AG10803 (cell line): ENCODE data around the gene STAG2.

Experiments used
- DNase-seq: peaks from one replicate; pipeline ENCODE4 v3.0.0; 2010; ENCODE audit warnings: low read depth
- H3K4me3 ChIP-seq: 2 replicates; pipeline ENCODE4 v1.5.1; 2011; ENCODE audit warnings: mild to moderate bottlenecking, low read length, control low read depth
- TF ChIP-seq, protein P1 (sequence below): conservative IDR thresholded peaks from 2 replicates; pipeline ENCODE4 v1.5.1; 2011; ENCODE audit warnings: mild to moderate bottlenecking, low read length, control low read depth, inconsistent platforms

STAG2 gene

DNA sequence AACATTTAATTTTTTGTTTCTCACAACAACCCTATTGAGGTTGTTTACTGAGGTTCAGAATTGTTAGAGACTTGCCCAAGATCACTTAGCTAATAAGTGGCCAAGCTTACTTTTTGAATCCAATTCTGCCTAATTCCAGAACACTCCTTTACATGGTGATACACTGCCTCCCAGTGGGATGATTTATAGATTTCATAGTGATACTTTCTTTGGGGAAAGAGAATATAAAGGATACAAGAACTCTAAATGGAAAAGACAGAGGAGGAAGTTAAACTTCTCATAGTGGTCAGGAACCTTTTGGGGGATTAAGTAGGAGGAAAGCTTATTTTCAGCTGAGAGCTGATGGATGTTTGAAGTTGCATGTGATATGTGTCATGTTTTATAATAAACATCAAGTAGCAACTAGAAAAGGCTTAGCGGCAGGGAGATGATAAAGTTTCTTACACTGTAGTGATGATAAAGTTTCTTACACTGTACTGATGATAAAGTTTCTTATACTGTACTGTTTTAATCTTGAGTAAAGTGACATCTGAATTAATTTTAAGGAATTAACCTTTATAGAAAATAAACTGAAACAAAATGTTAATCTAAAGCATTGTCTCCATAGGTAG is 15.3 kb downstream of the STAG2 start:
- DNase-seq: peak; percentile 37
- TF ChIP-seq, protein P1, sequence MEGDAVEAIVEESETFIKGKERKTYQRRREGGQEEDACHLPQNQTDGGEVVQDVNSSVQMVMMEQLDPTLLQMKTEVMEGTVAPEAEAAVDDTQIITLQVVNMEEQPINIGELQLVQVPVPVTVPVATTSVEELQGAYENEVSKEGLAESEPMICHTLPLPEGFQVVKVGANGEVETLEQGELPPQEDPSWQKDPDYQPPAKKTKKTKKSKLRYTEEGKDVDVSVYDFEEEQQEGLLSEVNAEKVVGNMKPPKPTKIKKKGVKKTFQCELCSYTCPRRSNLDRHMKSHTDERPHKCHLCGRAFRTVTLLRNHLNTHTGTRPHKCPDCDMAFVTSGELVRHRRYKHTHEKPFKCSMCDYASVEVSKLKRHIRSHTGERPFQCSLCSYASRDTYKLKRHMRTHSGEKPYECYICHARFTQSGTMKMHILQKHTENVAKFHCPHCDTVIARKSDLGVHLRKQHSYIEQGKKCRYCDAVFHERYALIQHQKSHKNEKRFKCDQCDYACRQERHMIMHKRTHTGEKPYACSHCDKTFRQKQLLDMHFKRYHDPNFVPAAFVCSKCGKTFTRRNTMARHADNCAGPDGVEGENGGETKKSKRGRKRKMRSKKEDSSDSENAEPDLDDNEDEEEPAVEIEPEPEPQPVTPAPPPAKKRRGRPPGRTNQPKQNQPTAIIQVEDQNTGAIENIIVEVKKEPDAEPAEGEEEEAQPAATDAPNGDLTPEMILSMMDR: peak; percentile 29
- H3K4me3 ChIP-seq: no peak overlapping the region

DNA sequence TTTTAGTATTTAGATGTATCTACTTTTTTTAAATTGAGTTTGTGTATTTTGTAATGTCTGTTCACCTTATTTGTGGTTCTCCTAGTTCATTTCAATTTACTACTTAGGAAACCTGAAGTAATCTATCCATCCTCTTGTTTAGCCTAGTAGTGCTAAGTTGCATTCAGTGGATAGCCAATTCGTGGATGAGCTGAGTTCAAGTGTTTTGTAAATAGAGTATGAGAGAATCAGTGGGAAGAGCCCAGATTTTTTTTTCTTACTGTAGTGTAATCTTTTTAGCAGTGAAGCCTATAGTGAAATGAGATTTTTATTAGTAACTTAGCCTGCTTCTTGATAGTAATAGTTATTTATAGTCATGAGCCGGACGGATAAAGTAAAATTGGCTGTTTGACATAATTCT is 21.7 kb downstream of the STAG2 start:
- no peak for DNase-seq
- TF ChIP-seq, protein P1: no peak
- H3K4me3 ChIP-seq: no peak overlapping the region

DNA sequence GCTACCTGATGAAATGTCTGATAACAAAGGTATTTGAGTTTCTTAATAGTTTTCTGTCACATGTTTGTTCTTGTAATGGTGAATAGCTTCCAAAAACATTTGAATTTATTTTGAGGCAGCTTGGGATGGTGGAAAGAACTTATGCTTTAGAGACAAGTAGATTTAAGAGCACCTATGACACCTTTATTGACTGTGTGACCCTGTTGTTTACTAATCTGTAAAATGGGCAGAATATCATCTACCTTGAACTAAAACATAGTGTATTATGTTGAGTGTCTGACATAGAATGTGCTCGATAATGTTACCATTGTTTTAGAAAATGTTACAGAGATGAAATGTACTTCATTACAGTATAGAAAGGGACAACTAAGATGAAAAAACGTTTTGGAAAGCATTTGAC is 24.9 kb downstream of the STAG2 start:
- no peak for DNase-seq
- H3K4me3 ChIP-seq: no peak overlapping the region
- TF ChIP-seq, protein P1: no peak

DNA sequence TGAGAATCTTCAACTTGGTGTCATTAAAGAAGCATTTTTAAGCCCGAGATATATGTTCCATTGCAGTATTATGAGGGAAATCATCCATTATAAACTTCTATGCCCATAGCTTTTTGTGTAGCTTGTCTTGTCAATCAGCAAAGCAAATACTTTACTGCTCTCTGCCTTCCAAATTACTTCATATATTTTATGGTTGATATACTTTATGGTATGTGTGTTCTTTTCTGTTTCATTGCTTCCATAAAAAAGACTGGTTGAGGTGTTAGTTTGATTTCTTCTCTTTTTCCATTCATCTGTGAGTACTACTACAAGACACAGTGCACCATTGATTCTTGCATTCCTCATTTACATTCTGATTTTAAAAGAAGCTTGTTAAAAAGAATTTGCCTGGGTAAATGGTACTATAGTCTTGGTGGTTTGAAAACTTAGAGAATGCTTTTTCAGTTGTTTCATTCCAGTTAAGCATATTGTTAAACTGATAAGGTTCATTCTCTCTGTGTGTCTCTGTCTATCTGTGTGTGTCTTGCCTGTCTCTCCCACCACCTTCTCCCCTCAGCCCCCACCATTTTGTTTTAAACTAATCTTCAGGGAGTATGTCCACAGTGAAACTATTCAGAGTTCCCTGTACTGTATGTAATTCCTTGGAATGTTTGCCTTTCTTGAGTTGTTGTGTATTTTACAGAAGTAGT is 27.1 kb downstream of the STAG2 start:
- TF ChIP-seq, protein P1: no peak
- no peak for DNase-seq
- no peak overlapping the region for H3K4me3 ChIP-seq

DNA sequence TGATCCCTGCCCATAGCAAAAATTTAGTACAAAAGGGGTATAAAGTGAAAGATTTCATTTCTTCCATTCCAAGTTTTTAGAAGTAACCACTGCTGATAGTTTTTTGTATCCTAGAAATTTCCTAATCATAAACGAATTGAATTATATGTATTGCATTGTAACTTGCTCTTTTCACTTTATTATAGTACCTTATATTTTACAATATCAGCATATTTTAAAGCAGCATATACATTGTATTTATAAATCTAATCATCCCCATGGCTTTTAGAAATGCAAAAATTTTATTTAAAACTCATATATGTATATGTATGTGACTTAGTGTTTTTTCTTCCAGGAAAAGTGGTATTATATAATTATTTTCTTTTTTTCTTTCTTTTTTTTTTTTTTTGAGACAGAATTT is 27.7 kb downstream of the STAG2 start:
- DNase-seq: no peak
- no peak overlapping the region for H3K4me3 ChIP-seq
- TF ChIP-seq, protein P1: no peak

DNA sequence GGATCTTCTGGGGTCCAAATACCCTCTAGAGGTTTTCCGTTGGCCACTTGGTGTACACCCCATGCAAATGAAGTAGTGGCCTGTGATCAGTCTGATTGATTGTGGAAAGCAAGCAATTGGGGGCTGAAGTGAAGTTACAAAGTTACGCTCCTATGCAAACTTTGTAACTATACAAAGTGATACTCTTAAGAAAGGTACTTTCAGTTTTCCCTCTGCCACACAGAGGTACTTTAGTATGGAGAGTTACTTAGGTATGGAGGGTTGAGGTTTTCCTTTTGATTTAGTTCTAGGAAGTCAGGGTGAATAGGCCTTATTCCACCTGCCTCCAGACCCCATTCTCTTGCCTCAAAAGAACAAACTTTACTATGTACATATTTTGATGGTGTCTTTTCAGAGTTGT is 28.7 kb downstream of the STAG2 start:
- TF ChIP-seq, protein P1: no peak
- no peak for DNase-seq
- H3K4me3 ChIP-seq: no peak overlapping the region

DNA sequence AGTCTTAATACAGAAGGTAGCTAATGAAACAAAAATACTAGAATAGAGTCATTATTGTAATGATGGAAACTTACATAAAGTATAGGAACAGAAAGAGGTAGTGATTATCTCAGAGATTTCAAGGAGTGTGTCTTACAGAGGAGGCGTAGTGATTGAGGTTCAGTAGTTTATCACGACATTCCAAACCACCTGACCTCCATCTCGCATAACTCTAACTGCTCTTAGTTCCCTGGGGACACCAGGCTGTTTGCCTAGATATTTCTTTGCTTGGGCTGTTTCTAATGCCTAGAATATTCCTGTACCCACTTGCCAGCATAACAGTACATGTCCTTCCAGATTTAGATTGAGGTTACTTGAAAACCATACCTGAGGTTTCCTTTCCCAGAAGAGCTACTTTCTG is 29.1 kb downstream of the STAG2 start:
- H3K4me3 ChIP-seq: no peak overlapping the region
- no peak for DNase-seq
- TF ChIP-seq, protein P1: no peak
